HG03442 (cell line): ENCODE data around the gene CAPN12.
"Not testable (repeated sequence)": the region's sequence is repeated elsewhere in the genome, so short reads cannot be mapped to it uniquely, and the experiment has no call there.

Experiments used
- ATAC-seq: cut with Tn5 transposase; IDR thresholded peaks from one replicate; pipeline ENCODE4 v1.9.1; 2021; ENCODE audit warnings: mild to moderate bottlenecking, moderate library complexity; ENCODE audit not compliant: unreplicated experiment

CAPN12 gene

GRCh38 chr19:38744298-38744681 lies at the start of gene CAPN12:
Gene CAPN12 (minus strand): TSS chr19:38744474. CDS start chr19:38744165, 309 bp downstream.
- no peak for ATAC-seq

- ATAC-seq: no peak
Observed at GRCh38 chr19:38793671-38794070, 49.4 kb upstream of the CAPN12 start.

DNA sequence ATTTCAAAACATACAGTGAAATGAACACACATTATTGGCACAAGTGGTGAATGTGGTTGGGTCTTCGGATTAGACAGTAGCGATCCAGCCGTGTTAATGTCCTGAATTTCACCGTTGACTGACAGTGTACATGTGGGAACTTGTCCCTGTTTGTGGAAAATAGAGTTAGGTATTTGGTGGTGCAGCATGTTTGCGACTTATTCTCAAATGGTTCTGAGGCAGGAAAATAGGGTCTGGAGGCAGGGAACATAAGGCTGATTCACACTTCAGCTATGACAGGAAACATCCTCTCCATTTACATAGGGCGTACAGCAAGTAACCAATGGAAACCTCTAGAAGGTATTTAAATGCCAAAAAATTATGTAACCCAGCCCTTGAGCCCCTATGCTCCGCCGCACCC lies 48.9 kb upstream of the CAPN12 start:
- no peak for ATAC-seq

DNA sequence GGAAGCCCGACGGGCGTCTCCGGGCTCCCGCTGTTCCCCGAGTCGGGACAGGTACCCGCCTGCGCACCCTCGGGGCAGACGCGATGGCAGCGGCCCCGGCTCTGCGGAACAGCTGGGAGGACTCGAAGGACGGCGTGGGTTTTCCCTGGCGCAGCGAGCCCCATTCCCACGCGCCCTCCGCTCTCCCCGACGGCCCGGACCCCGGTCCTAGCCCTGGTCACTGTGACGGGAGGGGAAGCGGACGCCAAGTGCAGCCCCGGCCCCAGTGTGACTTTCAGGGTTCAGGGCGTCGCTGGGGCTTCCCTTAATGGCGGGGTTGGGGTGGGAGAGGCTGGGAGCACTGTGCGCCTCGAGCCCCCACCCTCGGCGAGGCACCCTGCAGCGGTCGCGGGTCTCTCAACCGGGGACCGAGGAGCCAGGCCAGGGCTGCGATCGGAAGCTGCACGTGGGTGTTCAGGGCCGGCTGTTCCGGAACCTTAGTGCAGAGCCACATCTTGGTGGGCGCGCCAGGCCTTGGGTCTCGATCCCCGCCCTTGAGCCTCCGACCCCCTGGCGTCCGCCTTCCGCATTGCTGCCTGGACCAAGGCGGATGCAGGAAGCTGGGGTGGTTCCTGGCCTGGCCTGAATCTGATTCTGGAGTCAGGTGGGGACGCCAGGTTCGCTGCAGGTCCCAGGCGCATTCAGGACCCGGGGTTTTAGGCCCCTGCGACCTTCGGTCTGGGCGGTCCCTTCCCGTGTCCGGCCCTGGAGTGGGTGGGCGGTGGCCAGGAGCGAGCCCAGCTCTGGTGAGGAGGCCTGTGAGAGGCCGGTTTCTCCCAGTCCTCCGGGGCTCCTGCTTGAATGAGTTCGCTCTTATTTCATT lies 48.2 kb upstream of the CAPN12 start:
- no peak for ATAC-seq

DNA sequence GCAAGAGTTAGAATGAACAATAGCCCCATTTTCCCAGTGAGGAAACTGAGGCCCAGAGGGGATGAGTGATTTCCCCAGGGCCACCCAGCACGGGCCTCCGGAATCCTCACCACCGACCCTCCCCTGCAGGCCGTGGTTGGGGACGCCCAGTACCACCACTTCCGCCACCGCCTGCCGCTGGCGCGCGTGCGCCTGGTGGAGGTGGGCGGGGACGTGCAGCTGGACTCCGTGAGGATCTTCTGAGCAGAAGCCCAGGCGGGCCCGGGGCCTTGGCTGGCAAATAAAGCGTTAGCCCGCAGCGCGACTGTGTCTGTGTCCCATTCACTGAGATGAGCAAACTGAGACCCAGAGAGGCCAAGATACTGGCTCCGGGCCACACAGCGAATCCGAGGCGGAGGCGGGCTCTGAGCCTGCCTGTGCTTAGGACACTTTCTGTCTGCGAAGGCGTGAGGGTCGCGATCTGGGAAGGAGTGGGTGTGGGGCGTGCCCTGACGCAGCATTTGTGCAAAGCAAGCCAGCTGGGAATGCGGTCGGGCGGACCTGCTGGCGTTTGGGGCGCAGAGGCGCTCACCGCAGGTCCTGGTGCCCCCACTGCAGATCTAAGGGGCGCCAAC lies 47.3 kb upstream of the CAPN12 start:
- peak; percentile 69 for ATAC-seq

DNA sequence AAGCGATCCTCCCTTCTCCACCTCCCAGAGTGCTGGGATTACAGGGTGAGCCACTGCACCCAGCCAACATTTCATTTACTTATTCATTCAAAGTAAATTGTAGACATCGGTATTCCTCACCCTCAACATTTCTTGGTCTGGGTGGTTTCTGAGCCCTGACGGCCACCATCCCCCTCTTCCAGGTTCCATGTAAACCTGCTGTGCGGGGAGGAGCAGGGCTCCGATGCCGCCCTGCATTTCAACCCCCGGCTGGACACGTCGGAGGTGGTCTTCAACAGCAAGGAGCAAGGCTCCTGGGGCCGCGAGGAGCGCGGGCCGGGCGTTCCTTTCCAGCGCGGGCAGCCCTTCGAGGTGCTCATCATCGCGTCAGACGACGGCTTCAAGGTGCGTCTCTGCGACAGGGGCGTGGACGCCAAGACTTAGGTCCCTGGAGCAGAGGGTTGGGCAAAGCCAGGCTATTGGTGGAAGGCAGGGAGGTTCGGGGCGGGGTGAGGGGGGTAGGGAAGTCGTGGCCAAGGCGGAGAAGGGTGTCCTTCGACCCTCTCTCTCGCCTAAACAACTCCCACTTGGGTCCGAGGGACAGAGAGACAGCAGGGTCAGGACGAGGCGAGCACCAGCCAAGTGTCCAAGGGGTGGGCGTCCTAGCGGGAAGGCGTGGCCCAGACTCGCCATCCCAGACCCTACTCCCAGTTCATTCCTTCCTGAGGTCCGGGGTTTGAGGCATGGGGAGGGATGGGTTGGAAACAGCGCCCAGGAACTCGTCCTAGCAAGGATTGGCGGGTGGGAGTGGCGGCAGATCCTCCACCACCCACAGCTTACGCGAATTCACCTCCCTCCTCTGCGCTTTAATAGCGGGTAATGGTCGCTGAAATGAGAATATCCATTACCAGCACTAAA lies 46.5 kb upstream of the CAPN12 start:
- ATAC-seq: not testable (repeated sequence)

DNA sequence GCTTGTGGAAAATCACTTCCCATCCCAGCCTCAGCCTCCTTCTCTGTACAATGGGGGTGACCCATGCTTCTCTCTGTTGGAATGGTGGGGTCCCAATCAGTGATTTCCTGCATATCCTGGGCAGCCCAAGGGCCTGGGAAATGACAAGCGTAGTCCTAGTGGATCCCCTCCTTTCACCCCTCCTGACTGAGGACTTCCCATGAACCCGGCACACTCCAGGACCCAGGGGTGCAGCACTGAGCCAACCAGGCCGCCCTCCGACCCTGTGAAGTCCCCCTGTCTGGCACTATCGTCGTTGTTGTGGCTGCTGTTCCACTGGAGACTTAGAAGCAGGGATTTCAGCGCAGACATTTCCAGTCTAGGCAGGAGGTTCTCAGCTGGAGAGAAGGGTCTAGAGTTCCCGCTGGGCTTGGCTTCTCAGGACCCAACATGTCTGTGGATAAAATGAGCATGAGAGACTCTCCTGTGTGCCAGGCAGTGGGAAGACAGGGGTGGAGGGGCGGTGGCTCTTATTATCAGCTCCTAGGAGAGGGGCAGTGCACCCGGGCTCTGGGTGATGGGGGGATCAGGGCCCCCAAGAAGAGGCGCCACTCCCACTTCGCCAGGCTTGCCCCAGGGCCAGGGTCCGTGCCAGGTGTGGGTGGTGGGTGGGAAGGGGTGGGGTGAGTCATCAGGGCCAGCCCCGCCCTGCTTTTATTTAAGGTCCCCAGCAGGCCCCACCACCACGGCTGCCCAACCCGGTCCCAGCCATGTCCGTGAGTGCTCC lies 44.4 kb upstream of the CAPN12 start, which contains the start of gene LGALS7B:
LGALS7B (plus strand) TSS at position 723 of the 766 bp plus-strand sequence; CDS start at position 750, 27 bp downstream.
- ATAC-seq: no peak

GRCh38 chr19:38786572-38787265 lies 42.4 kb upstream of the CAPN12 start:
- no peak for ATAC-seq

DNA sequence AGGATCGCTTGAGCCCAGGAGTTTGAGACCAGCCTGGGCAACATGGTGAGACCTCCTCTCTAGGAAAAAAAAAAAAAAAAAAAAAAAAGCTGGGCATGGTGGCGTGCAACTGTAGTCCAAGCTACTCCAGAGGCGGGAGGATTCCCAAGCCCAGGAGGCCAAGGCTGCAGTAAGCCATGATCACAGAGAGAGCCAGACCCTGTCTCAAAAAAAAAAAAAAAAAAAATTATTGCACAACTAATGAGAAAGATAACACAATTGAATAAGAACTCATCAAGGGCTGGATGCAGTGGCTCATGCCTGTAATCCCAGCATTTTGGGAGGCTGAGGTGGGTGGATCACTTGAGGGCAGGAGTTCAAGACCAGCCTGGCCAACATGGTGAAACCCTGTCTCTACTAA lies 41.8 kb upstream of the CAPN12 start:
- not testable (repeated sequence) for ATAC-seq

GRCh38 chr19:38785187-38785699 lies 41.0 kb upstream of the CAPN12 start:
- no peak for ATAC-seq

- no peak for ATAC-seq
Observed at GRCh38 chr19:38784224-38784623, 40.0 kb upstream of the CAPN12 start.

GRCh38 chr19:38782212-38782611 lies 37.9 kb upstream of the CAPN12 start:
- ATAC-seq: not testable (repeated sequence)

DNA sequence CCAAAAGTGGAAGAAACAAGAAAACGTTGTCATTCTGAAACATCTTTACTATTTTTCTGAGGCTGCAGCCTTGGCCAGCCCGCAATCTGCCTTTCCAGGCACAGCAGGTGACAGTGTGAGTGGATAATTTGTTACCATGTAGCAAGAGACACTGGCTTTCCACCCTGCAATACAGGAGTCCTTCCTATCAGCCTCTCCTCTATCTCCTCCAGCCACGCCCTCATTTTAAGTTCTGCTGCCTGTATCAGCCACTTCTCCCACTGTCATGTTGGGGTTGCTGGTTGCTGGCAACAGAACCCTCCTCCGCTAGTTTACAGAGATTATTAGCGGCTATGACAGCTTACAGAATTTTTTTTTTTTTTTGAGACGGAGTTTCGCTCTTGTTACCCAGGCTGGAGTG lies 36.8 kb upstream of the CAPN12 start:
- ATAC-seq: no peak

DNA sequence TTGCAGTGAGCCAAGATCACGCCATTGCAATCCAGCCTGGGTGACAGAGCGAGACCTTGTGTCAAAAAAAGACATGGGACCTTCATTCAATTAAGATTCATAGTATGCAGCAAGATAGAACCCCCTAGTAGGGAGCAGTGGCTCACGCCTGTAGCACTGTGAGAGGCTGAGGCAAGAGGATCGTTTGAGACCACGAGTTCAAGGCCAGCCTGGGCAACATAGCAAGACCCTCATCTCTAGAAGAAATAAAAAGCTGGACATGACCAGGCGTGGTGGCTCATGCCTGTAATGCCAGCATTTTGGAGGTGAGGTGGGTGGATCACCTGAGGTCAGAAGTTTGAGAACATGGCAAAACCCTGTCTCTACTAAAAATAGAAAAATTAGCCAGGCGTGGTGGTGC lies 36.2 kb upstream of the CAPN12 start:
- ATAC-seq: no peak

DNA sequence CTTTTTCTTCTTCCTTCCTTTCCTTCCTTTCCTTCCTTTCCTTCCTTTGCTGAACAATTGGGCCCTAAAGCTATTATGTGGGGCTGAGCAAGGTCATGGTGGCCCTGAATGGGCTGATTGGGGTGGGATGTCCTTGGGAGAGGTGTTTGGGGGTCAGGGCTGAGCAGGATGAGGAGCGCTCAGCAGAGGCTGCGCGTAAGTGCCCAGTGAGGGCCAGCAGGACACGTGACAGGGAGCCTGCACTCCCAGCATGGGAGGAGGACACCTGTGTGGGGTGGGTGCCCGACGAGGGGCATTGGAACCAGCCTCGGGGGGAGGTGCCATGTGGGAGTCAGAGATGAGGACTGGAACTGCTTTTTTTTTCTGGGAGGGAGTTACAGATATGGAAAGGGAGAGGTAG lies 34.5 kb upstream of the CAPN12 start:
- no peak for ATAC-seq

DNA sequence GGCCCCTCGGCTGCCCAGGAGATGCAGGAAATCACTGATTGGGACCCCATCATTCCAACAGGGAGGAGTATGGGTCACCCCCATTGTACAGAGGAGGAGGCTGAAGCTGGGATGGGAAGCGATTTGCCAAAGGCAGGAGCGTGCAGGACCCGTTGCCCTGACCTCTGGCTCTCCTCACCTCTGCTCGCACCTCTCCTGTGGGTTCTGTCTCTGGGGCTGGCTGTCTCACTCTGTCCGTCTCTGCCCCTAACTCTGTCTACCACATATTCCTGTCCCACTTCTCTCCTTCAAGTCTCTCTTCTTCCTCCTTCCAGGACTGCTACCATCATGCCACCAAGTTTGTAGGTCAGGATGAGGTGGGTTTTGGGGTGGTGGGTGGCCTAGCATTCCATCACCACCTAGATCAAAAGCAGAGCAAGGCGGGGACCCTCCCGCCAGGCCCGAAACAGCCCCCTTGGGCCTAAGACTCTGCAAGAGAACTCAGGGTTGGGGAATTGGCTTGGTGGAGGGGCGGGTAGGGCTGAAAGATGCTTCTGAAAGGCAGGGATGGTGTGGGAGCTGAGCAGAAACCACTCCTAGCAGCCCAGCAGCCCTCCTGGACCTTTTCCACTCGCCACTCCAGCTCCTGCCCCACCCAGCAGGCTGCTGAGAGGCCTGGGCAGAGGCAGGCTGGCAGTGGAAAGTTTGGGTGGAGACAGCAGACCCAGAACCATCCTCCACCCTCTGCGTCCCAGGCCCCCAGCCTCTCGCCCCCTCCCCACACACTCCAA lies 30.1 kb upstream of the CAPN12 start:
- no peak for ATAC-seq

DNA sequence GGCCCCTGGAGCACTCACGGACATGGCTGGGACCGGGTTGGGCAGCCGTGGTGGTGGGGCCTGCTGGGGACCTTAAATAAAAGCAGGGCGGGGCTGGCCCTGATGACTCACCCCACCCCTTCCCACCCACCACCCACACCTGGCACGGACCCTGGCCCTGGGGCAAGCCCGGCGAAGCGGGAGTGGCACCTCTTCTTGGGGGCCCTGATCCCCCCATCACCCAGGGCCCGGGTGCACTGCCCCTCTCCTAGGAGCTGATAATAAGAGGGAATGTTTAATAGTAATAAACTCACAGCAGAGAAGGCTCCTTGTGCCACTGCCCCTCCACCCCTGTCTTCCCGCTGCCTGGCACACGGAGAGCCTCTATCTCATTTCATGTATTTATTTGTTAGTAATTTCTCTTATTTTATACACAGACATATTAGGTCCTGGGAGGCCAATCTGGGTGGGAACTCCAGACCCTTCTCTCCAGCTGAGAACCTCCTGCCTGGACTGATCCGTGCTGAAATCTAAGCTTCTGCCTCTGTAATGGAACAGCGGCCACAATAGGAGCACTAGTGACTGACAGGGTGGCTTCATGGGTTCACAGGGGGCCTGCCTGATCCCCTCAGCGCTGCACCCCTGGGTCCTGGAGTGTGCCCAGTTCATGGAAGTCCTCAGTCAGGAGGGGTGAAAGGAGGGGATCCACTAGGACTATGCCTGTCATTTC lies 29.3 kb upstream of the CAPN12 start, which contains the start of gene LGALS7:
LGALS7 (minus strand) TSS at position 49 of the 709 bp plus-strand sequence; CDS start at position 24, 25 bp downstream.
- ATAC-seq: no peak

GRCh38 chr19:38771569-38771968 lies 27.3 kb upstream of the CAPN12 start:
- ATAC-seq: not testable (repeated sequence)
